Peyer's patch (tissue), 4 donors: ENCODE data around the gene FAM78A.

Experiments
- POLR2A ChIP-seq, 2 donors: fragments of 450-650 bp; IDR thresholded peaks; one replicate each; pipeline ENCODE4 v1.5.1; 2017; ENCODE audit warnings: antibody characterized with exemption in 2 of 2, mild to moderate bottlenecking in 2 of 2, moderate library complexity in 2 of 2
- TF ChIP-seq, protein P1 (sequence below), 6 experiments: fragments of 450-650 bp in 4 of 6; fragments of 200-600 bp in 2 of 6; sonication (generic) in 1 of 6; IDR thresholded peaks; one replicate each; pipeline ENCODE4 v1.5.1; 2017 to 2019; ENCODE audit warnings: antibody characterized with exemption in 6 of 6, mild to moderate bottlenecking in 3 of 6, moderate library complexity in 1 of 6

DNA sequence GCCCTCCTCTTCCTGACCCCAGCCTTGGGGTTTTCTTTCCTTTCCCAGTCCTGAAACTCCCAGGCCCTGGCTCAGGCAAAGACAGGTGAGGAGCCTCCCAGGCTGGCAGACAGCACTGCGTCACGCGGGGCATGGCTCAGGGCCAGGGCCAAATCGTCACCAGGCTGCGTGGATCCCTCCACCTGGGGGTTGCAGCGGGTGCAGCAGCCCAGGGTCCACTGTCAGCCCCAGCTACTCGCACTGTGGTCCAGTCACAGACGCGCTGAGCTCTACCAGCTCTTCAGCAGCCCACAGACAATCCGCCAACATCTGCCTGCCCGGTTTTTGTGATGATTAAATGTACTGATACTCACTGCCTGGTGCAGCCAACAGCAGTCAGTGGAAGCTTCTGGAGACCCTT, 12.1 kb downstream of the FAM78A start:
- TF ChIP-seq, protein P1, sequence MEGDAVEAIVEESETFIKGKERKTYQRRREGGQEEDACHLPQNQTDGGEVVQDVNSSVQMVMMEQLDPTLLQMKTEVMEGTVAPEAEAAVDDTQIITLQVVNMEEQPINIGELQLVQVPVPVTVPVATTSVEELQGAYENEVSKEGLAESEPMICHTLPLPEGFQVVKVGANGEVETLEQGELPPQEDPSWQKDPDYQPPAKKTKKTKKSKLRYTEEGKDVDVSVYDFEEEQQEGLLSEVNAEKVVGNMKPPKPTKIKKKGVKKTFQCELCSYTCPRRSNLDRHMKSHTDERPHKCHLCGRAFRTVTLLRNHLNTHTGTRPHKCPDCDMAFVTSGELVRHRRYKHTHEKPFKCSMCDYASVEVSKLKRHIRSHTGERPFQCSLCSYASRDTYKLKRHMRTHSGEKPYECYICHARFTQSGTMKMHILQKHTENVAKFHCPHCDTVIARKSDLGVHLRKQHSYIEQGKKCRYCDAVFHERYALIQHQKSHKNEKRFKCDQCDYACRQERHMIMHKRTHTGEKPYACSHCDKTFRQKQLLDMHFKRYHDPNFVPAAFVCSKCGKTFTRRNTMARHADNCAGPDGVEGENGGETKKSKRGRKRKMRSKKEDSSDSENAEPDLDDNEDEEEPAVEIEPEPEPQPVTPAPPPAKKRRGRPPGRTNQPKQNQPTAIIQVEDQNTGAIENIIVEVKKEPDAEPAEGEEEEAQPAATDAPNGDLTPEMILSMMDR (IDR thresholded peaks at IDR 0.05): no peak
- TF ChIP-seq POLR2A (IDR thresholded peaks at IDR 0.05): no peak
